PC-3 (cell line): ENCODE results near the gene TTC34.

Source experiments
- EZH2 ChIP-seq: fragments of 300-600 bp; sonication (generic); IDR thresholded peaks from one replicate; pipeline ENCODE4 v1.6.1; 2017; ENCODE audit warnings: antibody characterized with exemption, mild to moderate bottlenecking, low read length; ENCODE audit not compliant: unreplicated experiment
- EZH2phosphoT487 ChIP-seq: fragments of 300-600 bp; sonication (generic); IDR thresholded peaks from 2 replicates; pipeline ENCODE4 v1.6.1; 2018; ENCODE audit warnings: mild to moderate bottlenecking, antibody characterized with exemption, low read length, borderline replicate concordance
- TF ChIP-seq, protein P1 (sequence below): fragments of 300-600 bp; sonication (generic); conservative IDR thresholded peaks from 2 replicates; pipeline ENCODE4 v1.5.1; 2017; ENCODE audit warnings: antibody characterized with exemption, low read depth, mild to moderate bottlenecking, low read length

DNA sequence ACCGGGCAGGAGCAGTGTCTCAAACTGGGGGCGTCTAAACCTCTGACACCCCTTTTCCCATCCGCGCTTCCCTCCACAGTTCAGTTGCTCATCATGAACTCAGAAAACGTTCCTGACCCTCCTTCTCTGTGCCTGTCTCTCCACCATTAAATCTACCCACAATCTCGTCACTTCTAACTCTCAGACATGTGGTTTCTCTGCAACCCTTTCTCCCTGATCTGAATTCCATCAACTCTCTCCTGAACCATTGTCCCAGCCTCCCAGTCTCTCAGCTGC, 3.8 kb downstream of the TTC34 start:
- TF ChIP-seq, protein P1, sequence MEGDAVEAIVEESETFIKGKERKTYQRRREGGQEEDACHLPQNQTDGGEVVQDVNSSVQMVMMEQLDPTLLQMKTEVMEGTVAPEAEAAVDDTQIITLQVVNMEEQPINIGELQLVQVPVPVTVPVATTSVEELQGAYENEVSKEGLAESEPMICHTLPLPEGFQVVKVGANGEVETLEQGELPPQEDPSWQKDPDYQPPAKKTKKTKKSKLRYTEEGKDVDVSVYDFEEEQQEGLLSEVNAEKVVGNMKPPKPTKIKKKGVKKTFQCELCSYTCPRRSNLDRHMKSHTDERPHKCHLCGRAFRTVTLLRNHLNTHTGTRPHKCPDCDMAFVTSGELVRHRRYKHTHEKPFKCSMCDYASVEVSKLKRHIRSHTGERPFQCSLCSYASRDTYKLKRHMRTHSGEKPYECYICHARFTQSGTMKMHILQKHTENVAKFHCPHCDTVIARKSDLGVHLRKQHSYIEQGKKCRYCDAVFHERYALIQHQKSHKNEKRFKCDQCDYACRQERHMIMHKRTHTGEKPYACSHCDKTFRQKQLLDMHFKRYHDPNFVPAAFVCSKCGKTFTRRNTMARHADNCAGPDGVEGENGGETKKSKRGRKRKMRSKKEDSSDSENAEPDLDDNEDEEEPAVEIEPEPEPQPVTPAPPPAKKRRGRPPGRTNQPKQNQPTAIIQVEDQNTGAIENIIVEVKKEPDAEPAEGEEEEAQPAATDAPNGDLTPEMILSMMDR, result no peak
- no peak for TF ChIP-seq EZH2
- TF ChIP-seq EZH2phosphoT487, result no peak
